ENCODE data around the gene UGT2A3.

UGT2A3 gene

GRCh38 chr4:68987007-68987406, 35.4 kb upstream of the UGT2A3 start:
- no peaks in the 10 kb centered on the region for H3K27me3 ChIP-seq (ENCODE audit: control insufficient read depth, low read length)
- no peak for TF ChIP-seq CTCF (IDR thresholded peaks at IDR 0.05; ENCODE audit: low read depth, low read length, poor library complexity, severe bottlenecking)
- TF ChIP-seq EZH2phosphoT487 (IDR thresholded peaks at IDR 0.05; ENCODE audit: borderline replicate concordance, low read length) = no peak
- no peak overlapping the region for H3K27ac ChIP-seq (ENCODE audit: low read depth, low read length)
- no peak overlapping the region for H3K4me3 ChIP-seq (ENCODE audit: low read length)
- no peaks in the 10 kb centered on the region for H3K9me2 ChIP-seq (replicated peaks; ENCODE audit: control insufficient read depth, low read length)
- H3K36me3 ChIP-seq (ENCODE audit: control insufficient read depth, low read length) = no peaks in the 10 kb centered on the region
- no peaks in the 10 kb centered on the region for H3K4me1 ChIP-seq (ENCODE audit: control insufficient read depth, low read length)
- no peaks in the 10 kb centered on the region for H3K79me2 ChIP-seq (ENCODE audit: control insufficient read depth, low read length)
- H3K9me3 ChIP-seq (ENCODE audit: control insufficient read depth, insufficient read depth, low read length) = no peaks in the 10 kb centered on the region
- no peaks in the 10 kb centered on the region for H3F3A ChIP-seq (ENCODE audit: control insufficient read depth, insufficient read depth)
- no peak overlapping the region for H3K4me2 ChIP-seq (ENCODE audit: low read length)
- no peaks in the 10 kb centered on the region for H4K20me1 ChIP-seq (ENCODE audit: control insufficient read depth, insufficient read depth, low read depth, low read length)

- no peaks in the 10 kb centered on the region for H3K36me3 ChIP-seq (ENCODE audit: control insufficient read depth, low read length)
- H3K4me2 ChIP-seq (ENCODE audit: low read length) = no peak overlapping the region
- H3K79me2 ChIP-seq (ENCODE audit: control insufficient read depth, low read length) = no peaks in the 10 kb centered on the region
- H3K9me3 ChIP-seq (ENCODE audit: control insufficient read depth, insufficient read depth, low read length) = no peaks in the 10 kb centered on the region
- no peaks in the 10 kb centered on the region for H3K4me1 ChIP-seq (ENCODE audit: control insufficient read depth, low read length)
- no peaks in the 10 kb centered on the region for H4K20me1 ChIP-seq (ENCODE audit: control insufficient read depth, insufficient read depth, low read depth, low read length)
- H3K9me2 ChIP-seq (replicated peaks; ENCODE audit: control insufficient read depth, low read length) = no peaks in the 10 kb centered on the region
- no peak overlapping the region for H3K4me3 ChIP-seq (ENCODE audit: low read length)
- TF ChIP-seq EZH2phosphoT487 (IDR thresholded peaks at IDR 0.05; ENCODE audit: borderline replicate concordance, low read length) = no peak
- no peak for TF ChIP-seq CTCF (IDR thresholded peaks at IDR 0.05; ENCODE audit: low read depth, low read length, poor library complexity, severe bottlenecking)
- H3F3A ChIP-seq (ENCODE audit: control insufficient read depth, insufficient read depth) = no peaks in the 10 kb centered on the region
- no peaks in the 10 kb centered on the region for H3K27me3 ChIP-seq (ENCODE audit: control insufficient read depth, low read length)
- no peak overlapping the region for H3K27ac ChIP-seq (ENCODE audit: low read depth, low read length)
These were observed 33.8 kb upstream of the UGT2A3 start for GRCh38 chr4:68985442-68985841.

GRCh38 chr4:68984947-68985346, 33.3 kb upstream of the UGT2A3 start:
- Histone ChIP-seq H3K36me3 (ENCODE audit: control insufficient read depth, low read length) (no peaks in the 10 kb centered on the region), H3K9me2 (replicated peaks; ENCODE audit: control insufficient read depth, low read length) (no peaks in the 10 kb centered on the region), H3K4me1 (ENCODE audit: control insufficient read depth, low read length) (no peaks in the 10 kb centered on the region), H4K20me1 (ENCODE audit: control insufficient read depth, insufficient read depth, low read depth, low read length) (no peaks in the 10 kb centered on the region), H3K27ac (ENCODE audit: low read depth, low read length) (no peak overlapping the region), H3K4me2 (ENCODE audit: low read length) (no peak overlapping the region), H3K4me3 (ENCODE audit: low read length) (no peak overlapping the region), H3K27me3 (ENCODE audit: control insufficient read depth, low read length) (no peaks in the 10 kb centered on the region), H3K79me2 (ENCODE audit: control insufficient read depth, low read length) (no peaks in the 10 kb centered on the region), H3K9me3 (ENCODE audit: control insufficient read depth, insufficient read depth, low read length) (no peaks in the 10 kb centered on the region), H3F3A (ENCODE audit: control insufficient read depth, insufficient read depth) (no peaks in the 10 kb centered on the region)
- TF ChIP-seq CTCF (IDR thresholded peaks at IDR 0.05; ENCODE audit: low read depth, low read length, poor library complexity, severe bottlenecking) = no peak
- no peak for TF ChIP-seq EZH2phosphoT487 (IDR thresholded peaks at IDR 0.05; ENCODE audit: borderline replicate concordance, low read length)

GRCh38 chr4:68963374-68963773, 11.8 kb upstream of the UGT2A3 start:
- Histone ChIP-seq H3K36me3 (ENCODE audit: control insufficient read depth, low read length) (no peaks in the 10 kb centered on the region), H3K9me3 (ENCODE audit: control insufficient read depth, insufficient read depth, low read length) (no peaks in the 10 kb centered on the region), H3F3A (ENCODE audit: control insufficient read depth, insufficient read depth) (no peaks in the 10 kb centered on the region), H3K79me2 (ENCODE audit: control insufficient read depth, low read length) (no peaks in the 10 kb centered on the region), H3K4me3 (ENCODE audit: low read length) (no peak overlapping the region), H3K9me2 (replicated peaks; ENCODE audit: control insufficient read depth, low read length) (no peaks in the 10 kb centered on the region), H3K27me3 (ENCODE audit: control insufficient read depth, low read length) (no peaks in the 10 kb centered on the region), H4K20me1 (ENCODE audit: control insufficient read depth, insufficient read depth, low read depth, low read length) (no peaks in the 10 kb centered on the region), H3K27ac (ENCODE audit: low read depth, low read length) (no peak overlapping the region), H3K4me2 (ENCODE audit: low read length) (no peak overlapping the region), H3K4me1 (ENCODE audit: control insufficient read depth, low read length) (no peaks in the 10 kb centered on the region)
- TF ChIP-seq CTCF (IDR thresholded peaks at IDR 0.05; ENCODE audit: low read depth, low read length, poor library complexity, severe bottlenecking) (no peak), EZH2phosphoT487 (IDR thresholded peaks at IDR 0.05; ENCODE audit: borderline replicate concordance, low read length) (no peak)

Data from DOHH2 (cell line).